ENCODE data around the gene AGAP1. TPM values are rescaled to one million over a fixed set of nuclear protein-coding genes. Genes with fewer than 3 reads are reported as not detected.

The AGAP1 gene
- total RNA-seq, 1 donor from 2014 or later, result 44.0 TPM

- Mint-ChIP-seq H3K9me3 (no peaks in the 10 kb centered on the region), H3K27ac (no peak overlapping the region), H3K4me1 (peaks cover 32% of the 10 kb centered on the region), H3K27me3 (ENCODE audit: low read depth) (peaks cover 85% of the 10 kb centered on the region), H3K36me3 (no peaks in the 10 kb centered on the region), H3K4me3 (no peak overlapping the region)
- DNase-seq (ENCODE audit: low spot score in 2 of 2, unreplicated experiment in 2 of 2), result no peak
- no peak for TF ChIP-seq CTCF (IDR thresholded peaks at IDR 0.05; ENCODE audit: unreplicated experiment)
These were observed 678.6 kb downstream of the AGAP1 start for GRCh38 chr2:236172255-236173035.

- Mint-ChIP-seq H3K4me1 (peaks cover 32% of the 10 kb centered on the region), H3K4me3 (no peak overlapping the region), H3K9me3 (no peaks in the 10 kb centered on the region), H3K27me3 (ENCODE audit: low read depth) (peaks cover 88% of the 10 kb centered on the region), H3K27ac (no peak overlapping the region), H3K36me3 (no peaks in the 10 kb centered on the region)
- TF ChIP-seq CTCF (IDR thresholded peaks at IDR 0.05; ENCODE audit: unreplicated experiment), result no peak
- DNase-seq (ENCODE audit: low spot score in 2 of 2, unreplicated experiment in 2 of 2), result no peak
These were observed 679.3 kb downstream of the AGAP1 start for GRCh38 chr2:236173036-236173728.

- no peak overlapping the region for H3K27ac Mint-ChIP-seq
- no peak for DNase-seq (ENCODE audit: low spot score in 2 of 2, unreplicated experiment in 2 of 2)
- H3K27me3 Mint-ChIP-seq (ENCODE audit: low read depth), result peaks cover 89% of the 10 kb centered on the region
- no peaks in the 10 kb centered on the region for H3K36me3 Mint-ChIP-seq
- H3K9me3 Mint-ChIP-seq, result no peaks in the 10 kb centered on the region
- no peak overlapping the region for H3K4me3 Mint-ChIP-seq
- TF ChIP-seq CTCF (IDR thresholded peaks at IDR 0.05; ENCODE audit: unreplicated experiment), result no peak
- peaks cover 34% of the 10 kb centered on the region for H3K4me1 Mint-ChIP-seq
These were observed 680.1 kb downstream of the AGAP1 start for GRCh38 chr2:236173729-236174607.

GRCh38 chr2:236175548-236176150 is 681.8 kb downstream of the AGAP1 start:
- DNase-seq (ENCODE audit: low spot score in 2 of 2, unreplicated experiment in 2 of 2), result no peak
- Mint-ChIP-seq H3K4me3 (no peak overlapping the region), H3K27ac (no peak overlapping the region), H3K9me3 (no peaks in the 10 kb centered on the region), H3K36me3 (no peaks in the 10 kb centered on the region), H3K27me3 (ENCODE audit: low read depth) (peaks cover 82% of the 10 kb centered on the region), H3K4me1 (peaks cover 32% of the 10 kb centered on the region)
- no peak for TF ChIP-seq CTCF (IDR thresholded peaks at IDR 0.05; ENCODE audit: unreplicated experiment)

- Mint-ChIP-seq H3K4me3 (no peak overlapping the region), H3K27ac (no peak overlapping the region), H3K4me1 (peaks cover 35% of the 10 kb centered on the region), H3K27me3 (ENCODE audit: low read depth) (peaks cover 77% of the 10 kb centered on the region), H3K9me3 (no peaks in the 10 kb centered on the region), H3K36me3 (no peaks in the 10 kb centered on the region)
- peak; percentile 57 for TF ChIP-seq CTCF (IDR thresholded peaks at IDR 0.05; ENCODE audit: unreplicated experiment)
- no peak for DNase-seq (ENCODE audit: low spot score in 2 of 2, unreplicated experiment in 2 of 2)
These were observed 682.6 kb downstream of the AGAP1 start for GRCh38 chr2:236176417-236176816.

Data from mesothelial cell of epicardium (in vitro differentiated cells).